GM21447 (cell line): ENCODE measurements around the gene FAM98A.
A peak's percentile ranks its signal among the peaks of the same experiment; 100 is the strongest.

Experiments used
- ATAC-seq: cut with Tn5 transposase; IDR thresholded peaks from one replicate; pipeline ENCODE4 v1.9.1; 2021; ENCODE audit not compliant: unreplicated experiment

The FAM98A gene

GRCh38 chr2:33599175-33599942, at the start of gene FAM98A:
FAM98A (minus strand) TSS chr2:33599299; CDS start chr2:33599221, 78 bp downstream.
- peak; percentile 87 for ATAC-seq

- ATAC-seq: no peak
These were observed 46.8 kb upstream of the FAM98A start for GRCh38 chr2:33645861-33646260.

GRCh38 chr2:33644215-33644614, 45.1 kb upstream of the FAM98A start:
- no peak for ATAC-seq

GRCh38 chr2:33636001-33636400, 36.9 kb upstream of the FAM98A start:
- ATAC-seq: no peak

GRCh38 chr2:33634261-33634910, 35.3 kb upstream of the FAM98A start:
- no peak for ATAC-seq

- ATAC-seq: no peak
These were observed 34.2 kb upstream of the FAM98A start for GRCh38 chr2:33633315-33633714.

GRCh38 chr2:33632831-33633230, 33.7 kb upstream of the FAM98A start:
- no peak for ATAC-seq

GRCh38 chr2:33628031-33628827, 29.1 kb upstream of the FAM98A start:
- no peak for ATAC-seq

- ATAC-seq: no peak
These were observed 19.9 kb upstream of the FAM98A start for GRCh38 chr2:33619028-33619427.

- no peak for ATAC-seq
These were observed 18.9 kb upstream of the FAM98A start for GRCh38 chr2:33617989-33618388.

- ATAC-seq: no peak
These were observed 18.3 kb upstream of the FAM98A start for GRCh38 chr2:33617401-33617800.

GRCh38 chr2:33616873-33617272, 17.8 kb upstream of the FAM98A start:
- ATAC-seq: no peak

GRCh38 chr2:33614190-33614589, 15.1 kb upstream of the FAM98A start:
- ATAC-seq: no peak

- ATAC-seq: no peak
These were observed 8.8 kb upstream of the FAM98A start for GRCh38 chr2:33607905-33608304.

GRCh38 chr2:33607251-33607721, 8.2 kb upstream of the FAM98A start:
- no peak for ATAC-seq

GRCh38 chr2:33606622-33607021, 7.5 kb upstream of the FAM98A start:
- no peak for ATAC-seq

- ATAC-seq: no peak
These were observed 7.0 kb upstream of the FAM98A start for GRCh38 chr2:33606100-33606499.

GRCh38 chr2:33605056-33605455, 6.0 kb upstream of the FAM98A start:
- ATAC-seq: no peak

GRCh38 chr2:33603416-33603815, 4.3 kb upstream of the FAM98A start:
- no peak for ATAC-seq

- no peak for ATAC-seq
These were observed 3.2 kb upstream of the FAM98A start for GRCh38 chr2:33602201-33602830.

GRCh38 chr2:33599943-33600192, 769 bp upstream of the FAM98A start:
- no peak for ATAC-seq
